ENCODE results near the gene NENF.

GRCh38 chr1:212457740-212458338 is 25.1 kb downstream of the NENF start:
- TF ChIP-seq, protein P1, sequence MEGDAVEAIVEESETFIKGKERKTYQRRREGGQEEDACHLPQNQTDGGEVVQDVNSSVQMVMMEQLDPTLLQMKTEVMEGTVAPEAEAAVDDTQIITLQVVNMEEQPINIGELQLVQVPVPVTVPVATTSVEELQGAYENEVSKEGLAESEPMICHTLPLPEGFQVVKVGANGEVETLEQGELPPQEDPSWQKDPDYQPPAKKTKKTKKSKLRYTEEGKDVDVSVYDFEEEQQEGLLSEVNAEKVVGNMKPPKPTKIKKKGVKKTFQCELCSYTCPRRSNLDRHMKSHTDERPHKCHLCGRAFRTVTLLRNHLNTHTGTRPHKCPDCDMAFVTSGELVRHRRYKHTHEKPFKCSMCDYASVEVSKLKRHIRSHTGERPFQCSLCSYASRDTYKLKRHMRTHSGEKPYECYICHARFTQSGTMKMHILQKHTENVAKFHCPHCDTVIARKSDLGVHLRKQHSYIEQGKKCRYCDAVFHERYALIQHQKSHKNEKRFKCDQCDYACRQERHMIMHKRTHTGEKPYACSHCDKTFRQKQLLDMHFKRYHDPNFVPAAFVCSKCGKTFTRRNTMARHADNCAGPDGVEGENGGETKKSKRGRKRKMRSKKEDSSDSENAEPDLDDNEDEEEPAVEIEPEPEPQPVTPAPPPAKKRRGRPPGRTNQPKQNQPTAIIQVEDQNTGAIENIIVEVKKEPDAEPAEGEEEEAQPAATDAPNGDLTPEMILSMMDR (conservative IDR thresholded peaks at IDR 0.05; ENCODE audit: low read depth, low read length), result peak; percentile 72
- TF ChIP-seq EZH2 (IDR thresholded peaks at IDR 0.05; ENCODE audit: borderline replicate concordance, low read depth, low read length, poor library complexity, severe bottlenecking), result no peak
